ENCODE results near the gene HECW1. TPM values are rescaled to one million over a fixed set of nuclear protein-coding genes. Genes with fewer than 3 reads are reported as not detected.

The HECW1 gene
- total RNA-seq, 4 donors from 2014 or later: 0.06 to 0.99 (median 0.27) TPM

- Histone ChIP-seq H3K27ac (replicated peaks in 1 of 4) (no peak overlapping the region), H3K4me3 (no peak overlapping the region), H3K9me3 (no peaks in the 10 kb centered on the region), H3K36me3 (no peaks in the 10 kb centered on the region), H3K4me1 (no peaks in the 10 kb centered on the region), H3K27me3 (no peaks in the 10 kb centered on the region)
- no peak for TF ChIP-seq POLR2A (IDR thresholded peaks at IDR 0.05; ENCODE audit: low read depth)
- TF ChIP-seq EP300 (IDR thresholded peaks at IDR 0.05): no peak
- intact Hi-C loops (cut with DNase I): no loop called here
- WGBS: 78% methylated on average over 3 of the region's 3 CpGs
- peak; percentile 75 for DNase-seq (ENCODE audit: extremely low spot score)
Observed at GRCh38 chr7:43431020-43431595, 318.7 kb downstream of the HECW1 start.

GRCh38 chr7:43433639-43434038 lies 321.2 kb downstream of the HECW1 start:
- Histone ChIP-seq H3K4me3 (no peak overlapping the region), H3K9me3 (no peaks in the 10 kb centered on the region), H3K36me3 (no peaks in the 10 kb centered on the region), H3K27ac (replicated peaks in 1 of 4) (no peak overlapping the region), H3K4me1 (no peaks in the 10 kb centered on the region), H3K27me3 (no peaks in the 10 kb centered on the region)
- no peak for TF ChIP-seq POLR2A (IDR thresholded peaks at IDR 0.05; ENCODE audit: low read depth)
- no peak for TF ChIP-seq POLR2AphosphoS5 (IDR thresholded peaks at IDR 0.05)
- no peak for TF ChIP-seq CTCF (IDR thresholded peaks at IDR 0.05)
- no peak for TF ChIP-seq EP300 (IDR thresholded peaks at IDR 0.05)
- 79% methylated on average over 1 of the region's 1 CpG for WGBS
- DNase-seq (ENCODE audit: extremely low spot score): no peak
- intact Hi-C loops (cut with DNase I): no loop called here

- H3K27ac ChIP-seq (replicated peaks in 1 of 4): no peak overlapping the region
- no peaks in the 10 kb centered on the region for H3K36me3 ChIP-seq
- H3K9me3 ChIP-seq: no peaks in the 10 kb centered on the region
- no peak overlapping the region for H3K4me3 ChIP-seq
- no peaks in the 10 kb centered on the region for H3K4me1 ChIP-seq
- DNase-seq (ENCODE audit: extremely low spot score): no peak
- no peaks in the 10 kb centered on the region for H3K27me3 ChIP-seq
- 62% methylated on average over 5 of the region's 5 CpGs for WGBS
- intact Hi-C loops (cut with DNase I): no loop called here
- TF ChIP-seq CTCF (IDR thresholded peaks at IDR 0.05) (no peak), POLR2A (IDR thresholded peaks at IDR 0.05; ENCODE audit: low read depth) (no peak), EP300 (IDR thresholded peaks at IDR 0.05) (no peak)
Observed at GRCh38 chr7:43437001-43437400, 324.6 kb downstream of the HECW1 start.

GRCh38 chr7:43438897-43439479 lies 326.5 kb downstream of the HECW1 start:
- no peak for DNase-seq (ENCODE audit: extremely low spot score)
- no peak overlapping the region for H3K4me3 ChIP-seq
- H3K27me3 ChIP-seq: no peaks in the 10 kb centered on the region
- H3K27ac ChIP-seq (replicated peaks in 1 of 4): no peak overlapping the region
- no peaks in the 10 kb centered on the region for H3K36me3 ChIP-seq
- no peaks in the 10 kb centered on the region for H3K9me3 ChIP-seq
- intact Hi-C loops (cut with DNase I): no loop called here
- TF ChIP-seq EP300 (IDR thresholded peaks at IDR 0.05) (no peak), POLR2A (IDR thresholded peaks at IDR 0.05; ENCODE audit: low read depth) (no peak), POLR2AphosphoS5 (IDR thresholded peaks at IDR 0.05) (no peak), CTCF (IDR thresholded peaks at IDR 0.05) (no peak)
- WGBS: 82% methylated on average over 8 of the region's 8 CpGs
- no peaks in the 10 kb centered on the region for H3K4me1 ChIP-seq

- H3K4me1 ChIP-seq: no peaks in the 10 kb centered on the region
- no peak overlapping the region for H3K4me3 ChIP-seq
- H3K27ac ChIP-seq (replicated peaks in 1 of 4): no peak overlapping the region
- intact Hi-C loops (cut with DNase I): no loop called here
- 56% methylated on average over 13 of the region's 15 CpGs for WGBS
- H3K9me3 ChIP-seq: no peaks in the 10 kb centered on the region
- H3K36me3 ChIP-seq: no peaks in the 10 kb centered on the region
- no peak for TF ChIP-seq POLR2AphosphoS5 (IDR thresholded peaks at IDR 0.05)
- peak; percentile 10 to 65 (median 58) for TF ChIP-seq CTCF (IDR thresholded peaks at IDR 0.05)
- peaks cover 0 to 3% (median 0%) of the 10 kb centered on the region in 4 donors for H3K27me3 ChIP-seq
- DNase-seq (ENCODE audit: extremely low spot score): no peak
Observed at GRCh38 chr7:43439631-43440401, 327.4 kb downstream of the HECW1 start.

Measured in esophagus muscularis mucosa (tissue), 4 donors.